Activated naive CD4-positive, alpha-beta T cell treated with anti-CD3 and anti-CD28 coated beads, Interleukin-2, amount 50 U/mL, for 16 hours (primary cell): ENCODE results near the gene RIPOR3.
"Not testable (repeated sequence)": the region's sequence is repeated elsewhere in the genome, so short reads cannot be mapped to it uniquely, and the experiment has no call there.

Experiments used
- DNase-seq: peaks from one replicate; pipeline ENCODE4 v3.0.0-alpha.2; 2020

Gene RIPOR3

DNA sequence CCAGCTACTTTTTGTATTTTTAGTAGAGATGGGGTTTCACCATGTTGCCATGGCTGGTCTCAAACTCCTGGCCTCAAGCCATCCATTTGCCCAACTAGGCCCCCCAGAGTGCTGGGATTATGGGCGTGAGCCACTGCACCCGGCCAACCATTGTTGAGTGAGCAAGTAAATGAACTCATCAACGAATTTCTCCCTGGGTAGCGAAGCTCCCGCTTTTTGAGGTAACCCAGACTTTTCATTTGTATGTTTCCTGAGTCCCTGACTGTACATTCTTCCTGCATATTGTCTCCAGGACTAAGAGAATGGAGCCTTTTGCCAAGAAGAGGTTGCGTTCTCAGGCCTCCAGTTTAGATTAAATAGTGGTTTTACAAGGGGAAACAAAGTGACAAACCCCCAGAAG lies 36.4 kb downstream of the RIPOR3 start:
- no peak for DNase-seq

DNA sequence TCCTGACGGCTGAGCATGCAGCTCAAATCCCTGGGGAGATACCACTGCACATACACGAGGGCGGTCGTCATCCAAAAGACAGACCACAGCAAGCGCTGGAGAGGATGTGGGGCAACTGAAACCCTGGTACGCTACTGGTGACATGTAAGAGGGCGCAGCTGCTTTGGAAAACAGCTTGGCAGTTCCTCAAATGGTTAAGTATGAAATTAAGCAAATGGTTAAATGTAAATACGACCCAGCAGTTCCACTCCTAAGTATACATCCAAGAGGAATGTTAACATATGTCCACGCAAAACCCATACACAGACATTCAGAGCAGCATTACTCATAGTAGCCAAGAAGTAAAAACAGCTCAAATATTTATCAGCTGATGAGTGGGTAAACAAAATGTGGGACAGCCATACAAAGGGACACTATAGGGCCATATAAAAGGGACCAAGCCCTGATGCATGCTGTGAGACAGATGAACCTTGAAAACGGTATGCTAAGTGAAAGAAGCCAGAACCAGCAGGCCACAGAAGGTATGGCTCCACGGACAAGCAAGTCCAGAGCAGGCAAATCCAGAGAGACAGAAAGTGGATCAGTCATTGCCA lies 38.5 kb downstream of the RIPOR3 start:
- no peak for DNase-seq

DNA sequence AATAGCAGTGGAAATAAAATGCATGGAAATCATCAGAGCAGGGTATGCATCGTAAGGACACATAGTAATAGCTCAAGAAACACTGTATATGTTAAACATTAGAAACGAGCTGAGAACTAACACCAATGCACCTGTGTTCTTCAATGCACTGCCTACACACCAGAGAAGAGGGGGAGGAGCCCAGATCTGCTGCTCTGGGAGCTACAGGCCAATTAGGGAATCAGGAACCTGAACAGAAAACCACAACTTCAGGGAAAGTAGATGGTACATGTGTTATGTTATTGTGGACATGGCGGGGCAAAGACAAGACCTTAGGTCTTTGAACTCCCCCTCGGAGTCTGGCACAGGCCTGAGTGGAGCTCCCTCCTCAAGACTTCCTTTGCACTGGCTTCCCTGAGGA lies 39.7 kb downstream of the RIPOR3 start:
- no peak for DNase-seq

DNA sequence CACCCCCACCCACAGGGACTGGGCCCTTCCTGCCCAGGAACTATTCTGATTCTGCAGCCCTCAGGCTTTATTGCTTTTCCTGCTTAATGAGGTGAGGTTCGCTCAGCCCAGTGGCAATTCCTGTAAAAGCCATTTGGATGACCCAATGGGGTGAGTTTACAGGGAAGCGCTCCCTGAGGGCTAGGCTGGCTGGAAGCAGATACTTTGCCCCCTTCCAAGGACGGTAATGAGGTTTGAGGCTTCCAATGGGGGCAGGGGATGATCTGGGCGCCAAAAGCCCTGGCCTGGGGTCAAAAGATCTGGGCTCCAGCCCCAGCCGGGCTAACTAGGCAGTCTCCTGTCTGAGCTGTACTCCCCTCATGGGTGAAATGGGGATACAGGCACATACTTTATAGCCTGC lies 41.8 kb downstream of the RIPOR3 start:
- DNase-seq: no peak

DNA sequence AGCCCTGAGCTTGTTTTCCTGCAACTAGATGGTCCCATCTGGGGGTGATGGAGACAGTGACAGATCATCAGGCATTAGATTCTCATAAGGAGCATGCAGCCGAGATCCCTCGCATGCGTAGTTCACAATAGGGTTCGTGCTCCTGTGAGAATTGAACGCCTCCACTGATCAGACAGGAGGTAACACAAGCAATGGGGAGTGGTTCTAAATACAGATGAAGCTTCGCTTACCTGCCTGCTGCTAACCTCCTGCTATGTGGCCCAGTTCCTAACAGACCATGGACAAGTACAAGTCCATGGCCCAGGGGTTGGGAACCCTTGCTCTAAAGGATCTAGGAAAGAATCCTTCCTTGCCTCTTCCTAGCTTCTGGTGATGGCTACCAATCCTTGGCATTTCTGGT lies 42.7 kb downstream of the RIPOR3 start:
- DNase-seq: no peak

DNA sequence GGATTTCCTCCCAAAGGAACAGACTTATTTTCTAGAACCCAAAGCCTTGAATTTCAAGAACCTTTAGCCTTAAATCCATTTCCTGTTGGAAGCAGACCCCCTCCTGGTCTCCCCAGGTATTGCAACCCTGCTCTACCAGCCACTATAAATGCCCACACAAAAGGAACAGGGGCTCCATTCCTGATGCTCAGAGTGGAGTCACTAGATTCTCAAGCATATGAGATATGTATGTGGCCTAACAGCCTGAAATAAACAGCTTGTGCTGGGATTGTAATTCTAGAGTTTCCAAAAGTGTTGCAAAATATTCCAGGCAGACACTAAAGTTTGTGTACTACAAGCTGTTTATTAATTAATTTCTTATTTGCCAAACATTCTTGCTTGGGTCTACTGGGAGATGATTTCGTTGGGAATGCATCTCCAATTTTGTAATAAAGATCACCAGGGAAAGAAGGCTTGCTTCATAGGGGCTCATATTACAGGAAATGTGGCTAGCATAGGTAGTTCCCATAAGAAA lies 44.8 kb downstream of the RIPOR3 start:
- no peak for DNase-seq

DNA sequence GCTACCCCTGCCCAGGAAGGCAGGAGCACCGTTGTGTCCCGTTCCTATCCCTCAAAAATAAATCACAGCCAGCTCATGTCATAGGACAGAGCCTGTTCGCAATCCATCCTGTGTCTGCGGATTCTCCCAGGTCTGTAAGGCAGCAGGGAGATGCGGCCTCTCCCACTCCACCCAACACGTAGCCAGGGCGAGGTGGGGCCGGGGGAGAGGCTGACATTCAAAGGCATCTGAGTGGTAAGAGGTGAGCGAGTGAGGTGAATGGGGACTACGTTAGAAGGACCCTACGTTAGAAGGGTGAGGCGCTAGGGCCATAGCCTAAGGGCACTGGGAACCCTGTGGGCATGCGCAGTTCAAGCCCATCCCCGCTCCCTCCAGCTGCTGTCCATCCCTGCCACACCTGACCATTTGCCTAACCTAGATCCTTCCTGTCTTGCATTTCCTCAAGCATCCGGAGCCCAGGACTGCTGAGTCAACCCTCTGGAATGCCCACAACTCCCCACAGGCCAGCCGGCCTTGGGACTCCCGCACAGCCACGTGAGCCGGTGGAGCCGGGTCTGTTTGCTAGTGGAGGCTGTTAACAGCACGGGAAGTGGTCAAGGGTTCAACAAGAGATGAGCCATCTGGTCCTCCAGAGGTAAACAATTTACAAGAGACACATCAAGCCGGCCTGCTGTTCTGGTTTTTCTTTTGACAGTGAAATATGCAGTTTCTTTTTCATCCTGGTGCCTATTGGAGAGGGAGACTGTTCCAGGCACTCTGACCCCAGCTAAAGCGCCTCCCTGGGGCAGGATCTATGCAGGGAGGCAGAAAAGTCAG lies 45.9 kb downstream of the RIPOR3 start:
- DNase-seq: no peak

DNA sequence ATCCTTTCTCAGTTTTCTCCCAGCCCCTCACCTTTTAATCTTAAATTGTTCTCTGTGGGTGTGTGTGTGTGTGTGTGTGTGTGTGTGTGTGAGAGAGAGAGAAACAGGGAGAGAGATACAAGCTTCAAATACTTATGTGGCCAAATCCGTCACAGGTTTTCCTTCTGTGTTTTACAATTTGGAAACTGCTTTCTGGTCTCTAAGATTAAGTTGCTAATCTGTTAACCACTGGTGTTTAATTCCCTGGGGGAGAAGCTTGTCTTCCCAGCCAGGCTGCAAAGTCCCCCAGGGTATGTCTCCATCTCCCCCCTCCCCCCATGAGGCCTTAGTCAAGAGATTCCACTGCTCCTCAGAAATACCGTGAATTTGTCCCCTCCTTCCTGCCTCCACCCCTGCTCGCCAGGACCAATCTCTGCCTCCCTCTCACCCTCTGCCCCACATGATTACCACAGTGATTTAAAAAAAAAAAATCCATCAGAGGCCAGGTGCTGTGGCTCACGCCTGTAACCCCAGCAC lies 49.0 kb downstream of the RIPOR3 start:
- DNase-seq: no peak

DNA sequence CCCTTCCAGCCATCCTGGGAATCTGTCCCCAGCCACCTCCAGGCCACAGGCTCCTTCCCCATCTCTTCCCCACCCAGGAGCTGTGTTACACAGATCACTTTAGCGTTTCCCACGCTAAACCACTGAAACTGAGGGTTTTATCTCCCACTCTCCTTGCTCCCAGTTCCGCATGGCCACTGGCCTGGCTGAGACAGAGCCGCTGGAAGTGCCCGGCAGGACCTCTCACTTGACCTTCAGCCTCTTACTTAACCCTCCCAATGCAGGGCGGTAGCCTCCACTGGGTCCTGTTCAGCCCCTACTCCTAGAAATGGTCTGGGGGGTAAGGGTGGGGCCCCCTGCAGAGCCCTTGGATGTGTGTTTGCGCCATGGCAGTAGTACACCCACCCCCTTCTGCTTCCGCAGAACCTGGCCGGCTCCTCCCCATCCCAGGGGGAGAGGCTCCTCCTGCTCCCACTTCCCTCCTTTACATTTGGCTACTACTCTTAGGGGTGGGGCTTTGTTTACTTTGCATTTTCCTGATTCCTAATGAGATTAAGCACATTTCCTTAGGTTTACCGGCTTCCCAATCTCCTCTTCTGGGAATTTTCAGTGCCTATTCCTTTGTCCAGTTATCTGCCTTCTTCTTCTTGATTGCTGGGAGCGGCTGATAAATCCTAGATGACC lies 49.6 kb downstream of the RIPOR3 start:
- DNase-seq: not testable (repeated sequence)

DNA sequence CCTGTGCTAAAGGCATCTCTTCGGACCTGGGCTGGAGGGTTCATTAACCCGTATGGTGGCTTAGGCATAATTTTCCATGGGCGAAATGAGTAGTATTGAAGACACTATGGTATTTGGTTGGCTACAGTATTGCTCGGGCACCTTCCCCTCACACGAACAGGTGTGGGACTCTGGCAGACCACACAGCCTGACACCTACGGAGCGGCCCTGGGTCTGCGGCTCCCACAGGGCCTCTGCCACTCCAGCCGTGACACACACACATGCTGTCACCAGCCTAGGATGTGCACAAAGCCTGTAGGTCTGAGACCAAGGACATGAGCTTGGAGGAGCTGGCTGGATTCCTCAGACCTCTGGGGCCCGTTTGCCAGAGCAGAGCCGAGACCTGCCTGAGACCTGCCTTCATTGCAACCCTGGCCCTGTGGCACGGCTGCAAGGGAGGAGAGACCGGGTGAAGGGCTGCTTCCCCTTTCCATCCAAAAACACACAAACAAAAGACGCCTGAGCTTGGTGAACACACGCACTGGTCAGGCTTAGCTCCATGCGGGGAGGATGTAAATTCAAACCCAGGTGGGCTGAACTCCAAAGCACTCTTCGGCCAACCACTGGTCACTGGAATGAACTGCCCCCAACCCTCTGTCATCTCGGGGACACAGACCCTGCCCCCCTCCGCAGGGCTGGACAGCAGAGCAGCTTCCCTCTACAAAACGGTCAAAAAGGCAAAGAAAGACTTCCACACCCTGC lies 51.2 kb downstream of the RIPOR3 start:
- DNase-seq: not testable (repeated sequence)

DNA sequence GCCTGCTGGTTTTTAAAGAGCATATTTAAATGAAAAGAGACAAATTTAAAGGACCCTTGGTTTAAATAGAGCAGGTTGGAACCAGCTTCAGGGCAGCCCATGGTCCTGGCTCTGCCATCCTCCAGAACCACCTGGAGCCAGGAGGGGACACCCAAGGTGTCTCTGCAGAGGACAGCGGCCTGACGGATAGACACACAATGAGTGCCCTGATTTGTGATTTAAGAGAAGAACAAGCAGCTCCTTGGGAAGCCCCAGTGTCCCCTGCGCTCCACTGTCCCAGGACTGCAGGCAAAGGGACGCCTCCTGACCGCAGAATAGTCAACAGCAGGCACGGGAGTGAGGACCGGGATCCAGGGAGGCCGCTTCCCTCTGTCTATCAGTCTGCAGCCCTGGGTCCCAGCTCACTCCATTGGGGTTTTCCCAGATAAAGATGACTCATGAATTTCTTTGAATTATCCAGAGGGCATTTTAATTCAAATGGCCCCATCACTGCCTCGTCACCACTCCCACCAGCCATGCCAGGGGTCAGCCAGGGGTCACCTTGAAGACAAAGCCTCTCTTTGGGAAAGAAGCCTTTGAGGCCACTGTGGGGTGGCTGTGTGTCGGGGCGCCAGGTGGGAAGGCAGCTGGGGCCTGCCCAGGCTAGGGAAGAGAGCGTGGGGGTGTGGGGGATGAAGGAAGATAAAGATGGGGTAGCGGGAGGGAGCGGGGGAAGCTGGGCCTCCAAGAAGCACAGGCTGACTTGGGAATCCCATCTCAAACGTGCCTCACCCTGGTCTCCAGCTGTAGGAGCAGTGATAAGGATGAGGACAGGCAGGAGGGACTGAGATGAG lies 53.1 kb downstream of the RIPOR3 start:
- DNase-seq: not testable (repeated sequence)

DNA sequence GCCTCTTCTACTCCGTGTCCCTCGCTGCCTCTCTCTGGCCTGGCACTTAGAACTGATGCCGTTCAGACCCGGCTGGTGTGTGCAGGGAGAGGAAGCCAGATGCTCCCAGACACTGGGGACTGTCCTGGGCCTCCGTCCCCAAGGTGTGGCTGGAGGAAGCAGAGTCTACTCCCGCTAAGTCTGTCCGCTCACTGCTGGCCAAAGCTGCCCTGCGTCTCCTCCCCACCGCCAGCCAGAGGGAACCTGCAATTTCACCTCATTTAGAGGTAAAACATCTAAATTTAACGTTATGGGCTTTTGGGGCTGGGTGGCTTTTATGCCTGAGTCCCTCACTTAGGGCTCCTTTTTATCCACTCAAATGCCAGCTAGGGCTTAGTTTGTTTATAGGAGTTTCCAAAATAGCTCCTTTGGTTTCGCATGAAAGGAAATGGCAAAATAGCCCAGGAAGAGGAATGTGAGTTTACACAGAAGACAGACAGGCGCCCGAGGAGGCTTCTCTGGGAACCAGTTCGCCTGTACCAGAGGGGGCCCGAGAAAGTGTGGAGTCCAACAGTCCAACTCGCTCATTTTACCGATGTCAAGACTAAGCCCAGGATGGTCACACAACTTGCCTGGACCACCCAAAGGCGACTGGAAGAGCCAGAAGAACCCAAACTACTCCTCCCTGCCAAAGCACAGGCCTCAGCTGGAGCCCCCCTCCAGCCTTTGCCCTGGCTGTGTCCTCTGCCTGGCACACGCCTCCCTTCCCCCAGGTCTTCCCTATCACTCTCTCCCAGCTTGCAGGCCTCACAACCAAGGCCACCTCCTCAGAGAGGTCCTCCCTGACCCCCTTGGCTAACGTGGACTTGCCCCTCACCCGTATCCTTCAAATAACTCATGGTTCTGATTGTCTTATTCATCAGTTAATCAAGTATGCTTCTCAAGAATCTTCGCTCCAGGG lies 54.5 kb downstream of the RIPOR3 start:
- DNase-seq: no peak

DNA sequence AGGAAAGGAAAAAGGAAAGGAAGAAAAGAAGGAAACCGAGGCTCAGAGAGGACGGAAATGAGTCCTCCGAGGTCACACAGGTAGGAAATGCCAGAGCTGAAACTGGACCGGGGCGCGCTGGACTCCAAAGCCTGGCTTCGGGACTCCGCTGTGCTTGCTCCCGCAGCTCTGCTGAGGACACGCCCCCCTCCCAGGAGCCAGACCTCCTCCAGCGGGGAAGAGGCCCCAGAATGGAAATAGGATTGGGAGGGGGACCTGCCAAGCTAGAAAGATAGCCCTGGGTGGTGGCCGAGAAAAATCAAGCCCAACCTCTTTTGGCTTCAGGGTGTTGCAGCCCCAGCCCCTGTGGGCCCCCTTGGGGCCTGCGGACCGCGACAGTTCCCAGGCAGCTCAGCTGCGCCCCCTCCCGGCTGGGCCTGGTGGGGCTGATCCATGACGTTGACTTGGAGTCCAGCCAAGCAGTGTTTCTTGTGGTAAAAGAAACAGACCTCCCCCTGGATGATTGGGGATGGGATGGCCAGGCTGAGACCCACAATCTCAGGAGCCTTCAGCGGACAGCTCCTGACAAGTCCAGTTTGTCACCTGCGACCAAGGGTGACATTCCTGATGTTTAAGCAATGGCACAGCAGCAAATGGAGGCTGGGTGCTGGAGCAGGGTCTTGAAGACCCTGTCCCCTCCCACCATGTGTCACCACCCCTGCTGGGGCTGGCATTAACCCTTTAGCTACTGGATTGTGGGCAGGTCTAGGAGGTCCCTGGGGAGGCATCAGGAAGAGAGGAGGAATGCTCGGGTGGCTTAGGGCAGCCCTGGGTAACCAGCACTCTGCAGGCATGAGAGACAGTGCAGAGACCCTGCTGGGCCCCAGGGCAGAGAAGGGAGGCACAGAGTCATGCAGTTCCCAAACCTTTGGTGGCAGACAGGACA lies 55.4 kb downstream of the RIPOR3 start:
- DNase-seq: peak; percentile 48

DNA sequence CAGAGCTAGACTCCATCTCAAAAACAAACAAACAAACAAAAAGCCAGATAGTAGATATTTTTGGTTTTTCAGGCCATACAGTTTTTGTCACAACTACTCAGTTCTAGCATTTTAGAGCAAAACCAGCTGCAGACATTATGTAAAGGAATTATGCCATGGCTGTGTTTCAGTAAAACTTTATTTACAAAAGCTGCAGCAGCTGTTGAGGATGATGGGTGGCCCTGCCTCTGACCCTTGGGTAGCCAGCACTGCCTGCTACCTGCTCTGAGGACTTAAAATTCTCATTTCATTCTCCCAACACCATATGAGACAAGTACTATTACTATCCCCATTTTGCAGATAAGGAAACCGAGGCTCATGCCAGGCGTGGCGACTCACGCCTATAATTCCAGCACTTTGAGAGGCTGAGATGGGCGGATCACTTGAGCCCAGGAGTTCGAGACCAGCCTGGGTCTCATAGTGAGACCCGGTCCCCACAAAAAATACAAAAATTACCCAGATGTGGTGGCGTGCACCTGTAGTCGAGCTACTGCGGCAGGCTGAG lies 56.3 kb downstream of the RIPOR3 start:
- DNase-seq: no peak

DNA sequence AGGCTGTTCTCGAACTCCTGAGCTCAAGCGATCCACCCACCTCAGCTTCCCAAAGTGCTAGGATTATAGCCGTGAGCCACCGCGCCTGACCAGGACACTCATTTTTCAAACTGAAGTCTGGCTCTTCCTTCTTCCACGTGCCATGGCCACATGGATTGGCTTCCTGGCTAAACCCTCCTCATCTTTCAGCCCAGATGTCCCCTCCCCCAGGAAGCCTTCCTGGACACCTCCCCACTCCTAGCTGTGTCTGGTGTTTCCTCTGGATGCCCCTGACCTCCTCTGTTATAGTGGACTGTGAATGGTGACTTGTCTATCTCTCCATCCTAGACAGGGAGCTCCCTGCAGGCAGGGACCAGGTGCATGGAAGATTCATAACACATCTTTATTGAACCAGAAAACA lies 57.2 kb downstream of the RIPOR3 start:
- DNase-seq: no peak

DNA sequence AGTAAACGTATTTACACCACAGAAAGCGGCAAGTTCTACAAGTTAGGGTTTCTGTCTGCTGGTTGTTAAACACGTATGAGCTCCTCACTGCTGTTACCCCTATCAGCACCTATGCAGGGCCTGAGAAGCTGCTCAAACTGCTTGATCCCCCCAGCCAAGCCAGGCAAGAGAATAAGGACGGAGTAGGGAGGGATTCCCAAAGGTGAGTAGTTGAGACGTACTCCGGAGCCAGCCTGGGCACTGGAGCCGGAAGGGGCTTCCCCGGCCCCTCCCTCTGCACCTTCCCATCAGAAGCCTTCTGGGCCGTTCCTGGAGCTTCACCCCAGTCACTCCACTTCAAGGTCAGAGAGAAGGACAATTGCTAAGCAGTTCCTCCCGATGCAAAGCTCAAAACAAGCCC lies 58.0 kb downstream of the RIPOR3 start:
- no peak for DNase-seq

DNA sequence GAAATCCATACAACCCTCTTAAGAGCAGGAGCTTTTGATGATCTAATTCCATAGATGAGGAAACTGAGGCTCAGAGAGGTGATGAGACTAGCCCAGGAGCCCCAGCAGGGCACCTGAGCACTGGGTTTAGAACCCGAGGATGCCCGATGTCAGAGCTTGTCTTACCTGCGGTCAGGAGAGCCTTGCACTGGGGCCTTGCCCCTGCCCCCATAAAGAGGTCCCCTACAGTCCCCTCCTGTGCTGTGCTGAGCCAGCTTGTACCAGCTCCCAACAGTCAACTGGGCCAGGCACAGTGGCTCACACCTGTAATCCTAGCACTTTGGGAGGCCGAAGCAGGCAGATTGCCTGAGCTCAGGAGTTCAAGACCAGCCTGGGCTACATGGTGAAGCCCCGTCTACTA lies 58.6 kb downstream of the RIPOR3 start:
- no peak for DNase-seq

DNA sequence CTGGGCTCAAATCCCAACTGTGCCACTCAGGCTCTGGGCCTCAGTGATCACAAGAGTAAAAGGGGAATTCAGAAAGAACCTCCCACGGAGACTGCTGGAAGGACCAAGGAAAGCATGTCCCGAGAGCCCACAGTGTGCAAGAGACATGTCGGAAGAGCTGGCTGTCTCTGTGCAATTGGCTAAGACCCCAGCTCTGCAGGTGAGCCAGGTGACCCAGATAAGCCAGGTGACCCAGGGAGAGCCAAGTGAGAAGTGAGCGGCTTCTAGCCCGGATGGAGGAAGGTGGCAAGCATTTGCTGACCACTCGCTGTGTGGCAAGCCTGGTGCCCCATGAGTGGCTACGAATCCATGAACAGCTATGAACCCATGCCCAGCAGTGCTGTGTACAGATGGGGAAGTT lies 59.1 kb downstream of the RIPOR3 start:
- no peak for DNase-seq

DNA sequence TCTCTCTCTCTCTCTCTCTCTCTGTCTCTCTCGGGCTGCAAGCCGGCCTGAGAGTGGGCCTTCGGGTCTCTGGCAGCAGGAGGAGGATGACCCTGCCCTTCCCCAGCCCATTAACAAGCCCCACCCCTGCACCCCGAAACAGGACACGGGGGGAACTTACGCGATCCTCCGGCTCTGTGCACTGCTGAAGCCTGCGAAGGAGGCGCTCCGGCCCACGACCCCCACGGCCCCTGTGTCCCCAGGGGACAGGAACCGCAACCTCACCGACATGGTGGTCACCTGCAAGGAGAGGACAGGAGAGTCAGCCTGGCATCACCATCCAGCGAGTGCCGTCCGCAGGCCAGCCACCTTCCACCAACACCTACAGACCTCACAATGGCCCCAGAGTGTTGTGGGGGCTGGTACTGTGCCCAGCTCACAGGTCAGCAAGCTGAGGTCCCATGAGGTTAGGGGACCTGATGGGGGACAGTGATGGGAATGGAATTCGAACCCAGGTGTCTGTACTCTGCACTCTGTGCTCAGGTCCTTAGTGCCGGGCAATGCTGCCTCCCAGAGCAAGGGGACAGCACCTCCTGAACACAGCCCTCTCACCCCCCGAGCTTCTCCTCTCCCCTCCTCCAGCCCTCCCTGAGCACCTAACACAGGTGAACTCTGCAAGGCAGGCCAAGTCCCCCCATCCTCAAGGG lies 60.6 kb downstream of the RIPOR3 start:
- no peak for DNase-seq
